GM18867 (cell line): ENCODE measurements around the gene GPRIN3.
"Not testable (repeated sequence)": the region's sequence is repeated elsewhere in the genome, so short reads cannot be mapped to it uniquely, and the experiment has no call there.

Experiments
- ATAC-seq: cut with Tn5 transposase; IDR thresholded peaks from one replicate; pipeline ENCODE4 v1.9.1; 2021; ENCODE audit warnings: mild to moderate bottlenecking, moderate library complexity; ENCODE audit not compliant: unreplicated experiment

Gene GPRIN3

DNA sequence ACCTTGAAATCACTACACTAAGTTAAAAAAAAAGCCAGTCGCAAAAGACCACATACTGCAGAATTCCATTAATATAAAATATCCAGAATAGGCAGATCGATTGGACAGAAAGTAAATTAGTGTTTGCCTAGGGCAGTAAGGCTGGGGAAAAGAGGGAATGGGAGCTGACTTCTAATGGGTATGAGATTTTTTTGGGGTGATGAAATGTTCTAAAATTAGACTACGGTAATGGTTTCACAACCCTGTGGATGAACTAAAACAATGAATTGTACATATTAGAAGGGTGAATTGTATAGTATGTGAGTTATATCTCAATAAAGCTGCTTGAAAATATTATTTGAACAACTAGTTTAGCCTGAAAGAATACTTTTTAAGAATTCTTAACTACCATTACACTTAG, 6.7 kb upstream of the GPRIN3 start:
- ATAC-seq: no peak

DNA sequence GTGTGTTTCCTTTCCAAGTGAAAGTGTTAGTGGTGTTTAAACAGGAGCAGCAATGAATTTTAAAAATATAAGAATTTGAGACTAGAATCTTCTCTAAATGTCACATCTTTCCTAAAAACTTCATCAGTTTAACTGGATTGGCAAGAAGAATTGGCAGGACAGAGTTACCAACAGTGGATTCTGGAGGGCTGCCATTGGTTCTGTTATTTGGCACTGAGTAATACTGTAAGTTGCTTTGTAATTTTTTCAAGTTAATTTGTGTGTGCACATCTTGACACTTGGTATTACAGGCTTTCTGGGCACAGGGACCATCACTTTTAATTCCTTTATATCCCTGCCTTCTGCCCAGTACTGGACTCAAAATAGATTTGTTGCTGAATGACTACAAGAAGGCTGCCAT, 4.5 kb upstream of the GPRIN3 start:
- ATAC-seq: no peak

DNA sequence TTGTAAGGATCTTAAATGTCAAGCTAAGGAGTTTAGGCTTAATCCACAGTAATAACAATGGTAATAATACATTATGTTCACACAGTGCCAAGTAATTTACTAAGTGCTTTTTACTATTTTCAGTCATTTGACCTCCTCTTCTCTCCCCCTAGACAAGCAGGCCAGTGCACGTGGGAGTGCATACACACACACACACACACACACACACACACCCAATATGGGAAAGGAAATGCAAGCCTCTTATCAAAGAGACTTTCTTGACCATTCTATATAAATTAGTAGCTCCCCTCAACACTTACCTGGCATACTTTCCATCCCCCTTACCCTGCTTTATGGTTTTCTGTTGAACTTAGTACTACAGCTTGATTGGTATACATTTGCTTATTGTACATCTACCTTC, 3.8 kb upstream of the GPRIN3 start:
- no peak for ATAC-seq

DNA sequence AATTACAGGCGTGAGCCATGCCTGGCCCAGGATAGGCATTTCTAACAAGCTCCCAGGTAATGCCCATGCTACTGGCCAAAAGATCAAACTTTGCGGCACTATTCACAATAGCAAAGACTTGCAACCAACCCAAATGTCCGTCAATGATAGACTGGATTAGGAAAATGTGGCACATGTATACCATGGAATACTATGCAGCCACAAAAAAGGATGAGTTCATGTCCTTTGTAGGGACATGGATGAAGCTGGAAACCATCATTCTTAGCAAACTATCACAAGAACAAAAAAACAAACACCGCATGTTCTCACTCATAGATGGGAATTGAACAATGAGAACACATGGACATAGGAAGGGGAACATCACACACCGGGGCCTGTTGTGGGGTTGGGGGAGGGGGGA, 1.6 kb upstream of the GPRIN3 start:
- not testable (repeated sequence) for ATAC-seq

DNA sequence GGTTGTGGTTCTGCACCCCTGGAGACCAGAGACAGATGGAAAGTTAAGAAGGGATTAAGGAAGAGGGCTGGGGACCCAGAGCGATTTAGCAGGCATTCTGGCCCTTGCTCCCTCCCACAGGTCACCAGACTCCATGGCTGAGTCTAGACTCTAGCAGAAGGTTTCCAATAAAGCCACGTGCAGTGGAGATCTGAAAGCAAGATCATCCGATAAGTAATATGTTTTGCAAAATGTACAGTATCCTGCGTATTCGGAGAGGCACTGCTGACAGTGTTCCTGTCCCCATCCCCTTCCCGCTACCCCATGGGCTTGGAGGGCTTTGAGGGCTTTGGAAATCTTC, 531 bp upstream of the GPRIN3 start:
- peak; percentile 7 for ATAC-seq

DNA sequence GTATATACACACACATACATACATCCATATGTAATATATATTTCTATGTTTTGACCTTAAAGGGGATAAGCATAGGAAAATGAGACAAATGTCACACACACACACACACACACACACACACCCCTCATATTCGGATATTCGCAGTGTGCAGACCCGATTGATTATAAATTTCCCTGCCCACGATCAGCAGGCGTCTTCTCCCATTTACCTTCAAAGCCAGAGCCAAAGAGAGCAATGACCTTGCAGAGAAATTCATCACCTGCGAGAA, 488 bp downstream of the GPRIN3 start:
- ATAC-seq: no peak

DNA sequence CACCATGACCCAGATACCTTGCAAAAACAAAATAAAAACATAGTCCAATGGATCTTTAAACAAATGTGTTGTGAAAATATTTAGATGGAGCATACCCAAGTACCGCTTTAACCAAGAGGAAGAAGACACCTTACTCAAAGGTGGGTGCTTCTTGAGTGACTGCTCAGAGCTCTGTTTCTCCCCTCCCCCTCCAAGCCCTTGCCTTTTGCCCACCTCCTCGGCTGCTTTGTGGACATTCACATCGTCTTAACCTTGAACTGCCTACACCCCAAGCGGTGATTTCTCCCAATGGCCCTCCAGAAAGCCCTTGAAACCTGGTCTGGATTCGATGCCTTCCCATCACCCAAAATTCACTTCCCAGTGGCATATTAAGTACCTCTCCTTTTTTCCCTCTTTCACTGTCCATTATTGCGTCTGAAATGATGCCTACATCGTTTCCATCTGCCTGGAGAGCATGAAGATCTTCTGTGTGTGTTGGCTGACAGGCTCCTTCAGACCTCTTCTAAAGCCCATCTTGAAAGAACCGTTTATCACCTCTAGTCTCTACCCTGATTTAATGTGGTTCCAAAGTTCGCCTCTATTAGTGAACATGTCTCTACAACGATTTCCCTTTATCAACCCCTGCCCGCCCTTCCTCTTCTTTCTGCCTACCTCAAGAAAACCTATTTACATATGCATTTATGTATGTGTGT, 968 bp downstream of the GPRIN3 start:
- ATAC-seq: no peak

DNA sequence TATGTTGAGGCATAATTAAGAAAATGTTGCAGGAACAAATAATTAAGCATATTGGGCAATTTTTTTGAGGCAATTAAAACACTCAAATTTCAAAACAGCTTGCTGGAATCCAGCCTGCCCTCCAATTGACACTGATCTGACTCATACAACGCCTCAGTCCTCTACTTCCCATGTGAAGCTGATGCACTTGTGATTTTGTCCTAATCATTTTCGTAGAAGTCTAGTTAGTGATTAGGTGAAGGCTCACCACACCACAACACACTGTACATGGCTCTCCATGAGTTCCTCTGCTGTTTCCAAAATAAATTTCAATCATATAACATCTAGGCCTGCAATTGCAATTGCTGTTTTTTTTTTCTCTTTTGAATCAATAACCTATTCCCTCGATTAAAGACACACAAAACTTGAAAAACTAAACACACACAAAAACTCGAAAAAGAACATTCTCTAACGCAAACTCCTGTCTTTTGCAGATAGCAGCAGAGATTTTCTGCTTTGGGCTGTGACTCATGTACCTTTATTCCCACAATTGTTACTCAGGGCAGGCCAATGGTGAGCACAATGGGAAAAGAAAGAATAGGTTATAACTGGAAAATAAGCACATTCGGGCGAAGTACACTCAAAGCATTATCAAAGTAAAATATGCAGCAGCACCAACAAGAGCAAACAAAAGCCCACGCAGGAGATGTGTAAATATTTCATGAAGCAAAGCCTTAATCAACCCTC, 1.7 kb downstream of the GPRIN3 start:
- no peak for ATAC-seq

DNA sequence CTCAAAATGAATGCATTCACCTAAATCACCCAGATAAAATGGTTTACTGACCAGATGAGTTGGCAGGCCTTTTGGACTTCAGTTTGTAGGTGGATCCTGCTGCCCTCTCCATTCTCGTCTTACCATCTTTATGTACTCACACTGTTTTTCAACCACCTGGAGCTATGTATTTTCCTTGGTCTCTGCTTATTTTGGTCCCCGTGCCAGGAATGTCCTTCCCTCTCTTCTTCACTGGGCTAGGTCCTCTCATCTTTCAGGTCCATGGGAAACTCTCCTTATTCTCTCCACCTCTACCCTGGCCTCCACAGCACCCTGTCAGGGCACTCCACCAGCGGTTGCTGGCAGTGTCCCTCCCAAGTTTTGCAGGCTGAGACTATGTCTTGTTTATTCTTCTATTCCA, 2.6 kb downstream of the GPRIN3 start:
- ATAC-seq: no peak

DNA sequence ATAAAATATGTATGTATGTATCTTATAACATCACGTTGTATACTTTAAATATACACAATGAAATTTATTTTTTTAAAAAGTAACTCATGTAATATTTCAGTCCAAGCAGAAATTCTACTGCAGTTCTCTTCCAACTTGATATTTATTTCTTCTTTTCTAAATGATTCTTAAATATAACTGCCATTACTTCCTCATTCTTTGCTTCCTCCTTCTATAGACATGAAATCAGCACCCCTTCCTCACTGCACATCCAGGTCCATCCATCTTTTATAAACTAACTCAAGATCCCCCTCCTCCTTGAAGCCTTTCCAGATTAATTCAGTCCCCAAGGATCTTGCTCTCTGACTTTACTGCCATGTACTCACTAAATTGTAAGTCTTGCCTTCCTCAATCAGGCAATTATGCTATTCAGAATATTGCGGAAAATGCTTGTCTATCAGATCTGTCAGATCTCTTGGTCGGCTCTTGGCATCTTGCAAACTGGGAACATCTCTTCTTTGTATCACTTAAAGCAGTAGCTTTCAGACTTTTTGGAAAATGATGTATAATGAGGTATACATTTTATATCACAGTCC, 3.7 kb downstream of the GPRIN3 start:
- no peak for ATAC-seq

DNA sequence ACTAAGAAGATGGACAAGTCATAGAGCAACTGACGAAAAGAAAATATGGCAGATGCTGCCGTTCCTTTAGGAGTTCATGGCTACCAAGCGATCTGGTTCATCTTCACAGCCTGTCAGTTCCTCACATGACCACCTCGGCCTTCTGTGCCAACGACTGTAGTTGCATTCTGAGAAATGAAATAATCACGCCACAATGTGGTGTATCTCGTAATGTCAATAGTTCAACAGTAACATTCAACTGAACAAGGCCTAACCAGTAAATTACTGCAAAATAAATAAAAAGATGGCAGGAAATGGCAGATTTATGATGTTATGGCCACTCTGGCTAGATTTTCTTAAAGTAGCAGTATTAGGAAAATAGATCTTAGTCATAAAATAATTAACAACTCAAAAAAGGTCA, 4.4 kb downstream of the GPRIN3 start:
- ATAC-seq: no peak

DNA sequence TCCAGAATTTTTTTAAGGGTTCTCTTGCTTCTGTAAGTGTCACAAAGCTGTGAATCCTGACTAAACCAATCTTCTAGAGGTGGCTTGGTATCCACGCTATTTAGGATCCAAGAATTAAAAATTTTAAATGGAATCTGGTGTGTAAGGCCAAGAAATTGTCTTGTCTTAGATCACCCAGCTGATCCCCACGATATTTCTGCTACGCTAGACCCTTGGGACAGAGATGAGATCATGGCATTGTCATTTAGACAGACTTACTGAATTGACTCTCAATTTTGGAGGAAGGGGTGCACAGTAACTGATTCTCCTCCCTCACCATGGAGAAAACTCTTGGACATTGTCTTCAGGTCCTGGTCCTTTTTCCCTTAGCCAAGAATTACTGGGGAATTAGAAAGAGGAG, 5.7 kb downstream of the GPRIN3 start:
- no peak for ATAC-seq

DNA sequence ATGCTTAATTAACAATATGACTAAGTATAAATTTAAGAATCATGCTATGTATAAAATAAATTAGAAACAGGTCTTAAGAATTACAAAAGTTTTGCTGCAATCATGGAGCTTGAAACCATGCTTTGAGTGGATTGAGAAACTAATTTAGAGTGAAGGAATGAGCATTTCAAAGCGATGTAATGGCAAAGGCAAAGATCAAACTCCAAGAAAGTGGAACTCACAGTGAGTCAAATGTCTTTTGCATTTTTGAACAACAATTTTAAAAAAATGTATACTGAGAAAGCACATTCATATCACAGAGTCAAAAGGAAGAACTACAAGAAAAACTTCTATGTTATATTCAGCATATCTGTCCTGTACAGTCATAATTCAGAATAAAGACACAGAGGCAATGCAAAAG, 6.6 kb downstream of the GPRIN3 start:
- no peak for ATAC-seq

DNA sequence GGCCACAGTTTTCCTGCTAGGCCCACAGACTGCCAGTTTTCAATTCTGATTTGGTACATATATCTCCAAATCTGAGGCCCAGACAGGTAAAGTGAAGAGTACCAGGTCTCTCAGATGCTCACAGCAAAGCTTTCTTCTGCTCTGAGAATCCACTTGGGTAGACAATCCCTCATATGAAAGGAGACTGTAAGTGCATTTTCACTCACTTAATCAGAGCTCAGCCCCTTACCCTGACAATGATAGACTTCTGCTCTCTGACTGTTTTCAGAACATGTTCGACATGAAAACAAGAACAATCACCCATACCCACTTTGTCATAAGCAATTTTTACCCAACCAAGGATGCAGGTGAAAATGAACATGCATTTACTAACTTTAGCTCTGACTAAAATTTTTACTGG, 7.1 kb downstream of the GPRIN3 start:
- no peak for ATAC-seq

DNA sequence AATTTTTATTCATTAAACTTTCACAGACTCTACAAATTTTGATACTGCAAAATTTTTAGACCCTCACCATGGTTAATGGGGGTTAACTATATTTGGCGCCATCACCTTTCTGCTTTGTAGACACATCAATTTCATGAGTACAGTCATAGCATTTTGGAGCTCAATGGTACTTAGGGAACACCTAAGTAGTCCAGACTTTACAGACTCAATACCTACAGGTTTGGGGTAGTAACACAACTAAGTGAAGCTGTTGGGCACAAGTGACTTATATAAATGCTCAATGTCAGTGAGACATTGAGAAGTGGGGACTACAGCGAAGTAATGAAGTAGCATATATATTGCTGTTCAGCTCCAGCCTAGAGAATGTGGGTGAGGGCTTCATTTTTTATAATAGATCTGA, 7.5 kb downstream of the GPRIN3 start:
- no peak for ATAC-seq

DNA sequence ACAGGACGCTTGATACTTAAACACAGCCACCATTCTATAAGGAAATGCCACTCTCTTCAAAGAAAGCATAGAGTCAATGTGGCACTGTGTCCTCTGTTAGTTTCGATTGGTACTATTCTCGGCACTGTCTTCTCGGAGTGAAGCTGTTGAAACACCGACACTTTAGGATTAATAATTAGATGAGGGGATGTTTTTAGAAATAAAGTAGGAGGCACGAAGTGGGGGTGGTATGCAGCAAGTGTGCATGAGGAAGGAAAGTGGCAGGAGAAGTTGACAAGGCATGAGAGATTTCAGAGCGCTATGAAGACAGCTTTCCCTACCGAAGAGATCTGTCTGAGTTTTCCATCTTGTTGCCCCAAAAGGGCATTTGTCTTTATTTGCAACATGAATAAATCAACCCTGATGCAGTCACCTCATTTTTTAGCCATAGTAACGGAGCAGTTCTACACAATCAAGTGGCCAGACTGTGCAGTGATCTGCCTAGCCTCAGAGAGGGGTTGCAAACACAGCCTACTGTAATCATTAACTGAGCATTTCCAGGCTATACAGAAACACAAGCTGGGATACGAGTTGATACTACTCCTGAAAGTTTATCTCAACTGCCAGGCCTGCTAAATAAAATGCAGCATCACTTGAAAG, 8.3 kb downstream of the GPRIN3 start:
- peak; percentile 39 for ATAC-seq

DNA sequence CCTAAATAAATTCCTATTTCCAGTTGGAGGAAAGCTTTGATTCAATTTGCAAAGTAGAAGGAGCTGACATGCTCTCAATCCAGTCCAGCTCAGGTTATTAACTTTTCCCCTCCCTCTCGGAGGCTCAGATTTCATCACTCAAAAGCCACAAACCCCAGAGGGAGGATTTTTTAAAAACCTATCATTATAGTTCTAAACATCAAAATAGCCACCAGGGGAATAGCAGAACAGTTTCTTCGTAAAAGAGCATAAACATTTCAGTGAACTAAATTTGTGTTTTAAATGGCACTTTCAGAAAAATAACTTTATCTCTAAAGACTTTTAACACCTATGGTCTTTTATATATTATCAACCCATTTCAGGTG, 8.8 kb downstream of the GPRIN3 start:
- ATAC-seq: peak; percentile 6

DNA sequence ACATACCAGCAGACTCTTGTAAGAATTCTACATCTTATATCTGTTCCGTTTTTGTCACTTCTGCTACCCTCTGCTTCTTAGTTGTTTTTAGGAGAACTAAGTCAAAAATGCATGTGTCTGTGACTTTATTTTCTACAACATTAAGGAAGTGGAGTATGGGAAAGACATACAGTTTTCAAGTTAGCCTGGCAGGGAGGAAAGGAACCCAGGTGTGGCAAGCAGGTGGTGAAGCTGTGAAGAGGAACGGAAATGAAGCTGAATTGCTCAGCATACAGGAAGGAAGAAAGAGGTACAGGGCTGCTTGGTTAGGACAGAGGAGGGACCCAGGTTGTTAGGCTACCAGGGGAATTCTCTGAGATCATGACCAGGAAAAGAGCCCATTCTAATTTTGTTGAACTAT, 9.4 kb downstream of the GPRIN3 start:
- peak; percentile 45 for ATAC-seq

DNA sequence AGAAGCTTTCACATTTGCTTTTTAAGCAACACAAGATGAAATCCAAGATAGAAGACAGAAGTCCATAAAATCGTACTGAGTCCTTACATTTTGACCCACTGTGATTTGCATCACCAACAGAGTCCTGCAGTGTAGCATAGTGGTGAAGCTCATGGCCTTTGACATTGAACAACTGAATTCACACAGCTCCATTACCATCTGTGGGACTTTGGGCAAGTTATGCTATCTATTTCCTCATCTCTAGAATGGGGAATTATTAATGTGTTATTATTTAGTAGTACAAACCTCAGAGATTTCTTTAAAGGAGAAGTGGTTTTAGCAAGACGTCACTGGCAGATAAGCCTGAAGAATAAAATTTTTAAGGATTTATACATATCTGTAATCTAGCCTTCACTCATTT, 10.7 kb downstream of the GPRIN3 start:
- no peak for ATAC-seq

DNA sequence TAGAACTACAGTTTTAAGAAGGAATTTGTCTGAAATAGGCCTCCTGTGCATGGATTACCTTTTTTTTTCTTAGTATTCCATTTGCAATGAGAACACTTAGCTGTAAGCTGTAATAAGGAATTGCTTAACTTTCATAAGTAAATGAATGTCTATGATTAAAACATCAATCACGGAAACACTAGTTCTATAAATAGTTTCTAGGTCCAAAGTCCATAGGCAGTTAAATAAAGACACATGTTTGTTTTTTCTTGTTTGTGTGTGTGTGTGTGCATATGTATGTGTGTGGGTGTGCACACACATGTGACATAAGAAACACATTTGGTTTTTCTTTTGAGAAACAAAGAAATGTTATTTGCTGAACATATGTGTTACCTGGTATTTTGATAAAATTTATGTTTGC, 11.2 kb downstream of the GPRIN3 start:
- ATAC-seq: no peak

DNA sequence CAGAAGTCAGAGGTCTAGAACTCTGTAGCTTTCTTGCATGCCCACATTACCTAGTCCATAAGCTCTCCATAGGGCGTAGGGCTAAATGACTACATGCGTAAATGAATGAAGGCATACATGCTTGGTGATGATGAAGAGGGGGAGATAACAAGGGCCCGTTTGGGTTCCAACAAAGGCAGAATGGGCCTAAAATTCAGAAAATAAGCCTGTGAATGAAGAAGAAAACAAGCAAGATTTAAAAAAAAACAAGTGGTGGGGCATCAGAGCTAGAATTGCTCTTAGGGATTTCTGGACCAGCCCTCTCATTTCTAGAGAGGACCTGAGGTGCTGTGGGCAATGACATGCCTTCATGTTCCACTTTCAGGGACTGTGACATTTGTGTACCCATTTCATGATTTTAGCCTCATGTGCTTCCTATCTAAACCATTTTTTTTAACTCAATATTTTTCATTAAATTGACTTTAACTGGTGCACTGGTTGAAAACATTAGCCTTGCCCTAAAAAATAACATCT, 12.1 kb downstream of the GPRIN3 start:
- no peak for ATAC-seq

DNA sequence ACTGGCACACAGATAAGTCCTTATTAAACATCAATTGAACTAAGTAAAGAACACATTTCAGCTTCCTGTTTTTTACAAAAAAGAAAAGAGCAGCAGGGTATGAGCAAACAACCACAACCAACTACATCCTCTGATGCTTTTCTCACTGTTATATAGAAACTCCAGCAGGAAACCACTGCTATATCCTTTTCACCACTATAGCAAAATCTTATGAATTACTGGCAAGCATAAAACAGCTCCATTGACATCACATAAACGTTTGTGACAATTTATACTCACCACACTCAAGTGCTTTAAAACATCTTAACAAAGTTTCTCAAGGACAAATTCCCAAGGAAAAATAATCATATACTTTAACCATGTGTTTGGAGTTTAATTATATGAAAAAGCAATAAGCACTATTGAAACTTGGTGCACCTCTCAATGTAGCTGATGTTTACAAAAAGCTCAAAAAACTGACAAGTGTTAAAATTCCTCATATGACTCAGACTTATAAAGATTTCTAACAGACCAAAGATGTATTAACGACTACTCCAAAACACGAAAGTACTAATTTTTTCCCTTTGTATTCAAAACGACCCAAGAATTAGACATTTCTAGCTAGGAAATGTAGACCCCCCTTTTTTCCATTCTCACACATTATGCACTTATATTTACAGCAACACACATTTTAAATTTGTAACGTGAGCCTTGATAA, 12.9 kb downstream of the GPRIN3 start:
- ATAC-seq: peak; percentile 82
